C4-2B (cell line): ENCODE results near the gene IFITM5.

Source experiments
- CTCF ChIP-seq: fragments of 450-650 bp; conservative IDR thresholded peaks from 2 replicates; pipeline ENCODE4 v1.5.1; 2017; ENCODE audit warnings: mild to moderate bottlenecking
- ZFX ChIP-seq: fragments of 450-650 bp; IDR thresholded peaks from 2 replicates; pipeline ENCODE4 v1.6.1; 2017

GRCh38 chr11:289398-289711 lies 10.0 kb downstream of the IFITM5 start:
- TF ChIP-seq CTCF (no peak), ZFX (no peak)
